ENCODE results near the gene NUBP2. TPM values are rescaled to one million over a fixed set of nuclear protein-coding genes. Genes with fewer than 3 reads are reported as not detected.

Gene NUBP2
- total and polyA plus RNA-seq, 4 donors, result 28.9 to 80.9 (median 54.1) TPM

DNA sequence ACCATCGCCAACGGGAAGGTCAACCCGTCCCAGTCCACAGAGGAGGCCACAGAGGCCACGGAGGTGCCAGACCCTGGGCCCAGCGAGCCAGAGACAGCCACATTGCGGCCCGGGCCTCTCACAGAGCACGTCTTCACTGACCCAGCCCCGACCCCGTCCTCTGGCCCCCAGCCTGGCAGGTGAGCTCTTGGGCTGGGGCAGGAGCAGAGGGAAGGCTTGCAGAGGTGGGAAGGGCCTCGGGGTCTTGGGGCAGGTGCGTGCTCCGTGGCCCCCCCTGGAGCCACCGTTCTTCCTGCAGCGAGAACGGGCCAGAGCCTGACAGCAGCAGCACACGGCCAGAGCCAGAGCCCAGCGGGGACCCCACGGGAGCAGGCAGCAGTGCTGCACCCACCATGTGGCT is 16.5 kb upstream of the NUBP2 start:
- no peak for DNase-seq (ENCODE audit: low spot score)
- peaks cover 7 to 52% (median 14%) of the 10 kb centered on the region in 4 donors for H3K36me3 ChIP-seq (ENCODE audit: control insufficient read depth in 4 of 4, insufficient read depth in 3 of 4, low read depth in 1 of 4, low read length in 3 of 4)

DNA sequence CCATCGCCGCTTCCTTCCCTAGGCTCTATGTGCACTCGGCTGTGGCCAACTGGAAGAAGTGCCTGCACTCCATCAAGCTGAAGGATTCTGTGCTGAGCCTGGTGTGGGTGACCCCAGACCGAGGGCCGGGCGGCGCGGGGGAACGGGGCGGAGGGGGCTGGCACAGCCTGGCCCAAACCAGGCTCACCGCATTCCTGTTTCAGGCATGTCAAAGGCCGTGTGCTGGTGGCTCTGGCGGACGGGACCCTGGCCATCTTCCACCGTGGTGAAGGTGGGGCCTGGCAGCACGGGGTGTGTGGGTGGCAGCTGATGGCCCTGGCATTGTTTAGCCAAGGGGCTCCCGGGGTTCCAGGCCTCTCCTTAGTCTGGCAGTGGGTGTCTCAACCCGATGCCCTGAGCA is 16.1 kb upstream of the NUBP2 start:
- 94% methylated on average over 18 of the region's 18 CpGs for WGBS
- Histone ChIP-seq H3K9me3 (ENCODE audit: control insufficient read depth in 4 of 4, low read length in 3 of 4) (no peaks in the 10 kb centered on the region), H3K9ac (ENCODE audit: low read depth in 1 of 2, low read length in 2 of 2) (no peak overlapping the region), H3K27me3 (ENCODE audit: control insufficient read depth in 4 of 4, insufficient read depth in 4 of 4, low read length in 3 of 4) (no peaks in the 10 kb centered on the region), H3K4me3 (ENCODE audit: low read depth in 1 of 3, low read length in 3 of 3) (no peak overlapping the region), H3K27ac (ENCODE audit: low read depth in 1 of 2, low read length in 2 of 2) (no peak overlapping the region), H3K36me3 (ENCODE audit: control insufficient read depth in 4 of 4, insufficient read depth in 3 of 4, low read depth in 1 of 4, low read length in 3 of 4) (peaks cover 7 to 52% (median 14%) of the 10 kb centered on the region in 4 donors), H3K4me1 (ENCODE audit: control insufficient read depth in 4 of 4, insufficient read depth in 4 of 4, low read length in 3 of 4) (peaks cover 0 to 15% (median 6%) of the 10 kb centered on the region in 4 donors)
- no peak for DNase-seq (ENCODE audit: low spot score)
- TF ChIP-seq HNF4G (IDR thresholded peaks at IDR 0.05) (no peak), SP1 (IDR thresholded peaks at IDR 0.05) (no peak), NR2F2 (IDR thresholded peaks at IDR 0.05) (no peak), RXRA (IDR thresholded peaks at IDR 0.05) (no peak), TAF1 (conservative IDR thresholded peaks at IDR 0.05) (no peak), GABPA (IDR thresholded peaks at IDR 0.05 in 1 of 2, conservative IDR thresholded peaks at IDR 0.05 in 1 of 2) (no peak), HNF4A (conservative IDR thresholded peaks at IDR 0.05) (no peak), FOXA2 (IDR thresholded peaks at IDR 0.05) (no peak), EGR1 (IDR thresholded peaks at IDR 0.05; ENCODE audit: low read depth in 2 of 2) (no peak)
- TF ChIP-seq, protein P1, sequence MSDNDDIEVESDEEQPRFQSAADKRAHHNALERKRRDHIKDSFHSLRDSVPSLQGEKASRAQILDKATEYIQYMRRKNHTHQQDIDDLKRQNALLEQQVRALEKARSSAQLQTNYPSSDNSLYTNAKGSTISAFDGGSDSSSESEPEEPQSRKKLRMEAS (IDR thresholded peaks at IDR 0.05), result no peak
- TF ChIP-seq, protein P2, sequence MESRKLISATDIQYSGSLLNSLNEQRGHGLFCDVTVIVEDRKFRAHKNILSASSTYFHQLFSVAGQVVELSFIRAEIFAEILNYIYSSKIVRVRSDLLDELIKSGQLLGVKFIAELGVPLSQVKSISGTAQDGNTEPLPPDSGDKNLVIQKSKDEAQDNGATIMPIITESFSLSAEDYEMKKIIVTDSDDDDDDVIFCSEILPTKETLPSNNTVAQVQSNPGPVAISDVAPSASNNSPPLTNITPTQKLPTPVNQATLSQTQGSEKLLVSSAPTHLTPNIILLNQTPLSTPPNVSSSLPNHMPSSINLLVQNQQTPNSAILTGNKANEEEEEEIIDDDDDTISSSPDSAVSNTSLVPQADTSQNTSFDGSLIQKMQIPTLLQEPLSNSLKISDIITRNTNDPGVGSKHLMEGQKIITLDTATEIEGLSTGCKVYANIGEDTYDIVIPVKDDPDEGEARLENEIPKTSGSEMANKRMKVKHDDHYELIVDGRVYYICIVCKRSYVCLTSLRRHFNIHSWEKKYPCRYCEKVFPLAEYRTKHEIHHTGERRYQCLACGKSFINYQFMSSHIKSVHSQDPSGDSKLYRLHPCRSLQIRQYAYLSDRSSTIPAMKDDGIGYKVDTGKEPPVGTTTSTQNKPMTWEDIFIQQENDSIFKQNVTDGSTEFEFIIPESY (IDR thresholded peaks at IDR 0.05), result no peak
- TF ChIP-seq, protein P3, sequence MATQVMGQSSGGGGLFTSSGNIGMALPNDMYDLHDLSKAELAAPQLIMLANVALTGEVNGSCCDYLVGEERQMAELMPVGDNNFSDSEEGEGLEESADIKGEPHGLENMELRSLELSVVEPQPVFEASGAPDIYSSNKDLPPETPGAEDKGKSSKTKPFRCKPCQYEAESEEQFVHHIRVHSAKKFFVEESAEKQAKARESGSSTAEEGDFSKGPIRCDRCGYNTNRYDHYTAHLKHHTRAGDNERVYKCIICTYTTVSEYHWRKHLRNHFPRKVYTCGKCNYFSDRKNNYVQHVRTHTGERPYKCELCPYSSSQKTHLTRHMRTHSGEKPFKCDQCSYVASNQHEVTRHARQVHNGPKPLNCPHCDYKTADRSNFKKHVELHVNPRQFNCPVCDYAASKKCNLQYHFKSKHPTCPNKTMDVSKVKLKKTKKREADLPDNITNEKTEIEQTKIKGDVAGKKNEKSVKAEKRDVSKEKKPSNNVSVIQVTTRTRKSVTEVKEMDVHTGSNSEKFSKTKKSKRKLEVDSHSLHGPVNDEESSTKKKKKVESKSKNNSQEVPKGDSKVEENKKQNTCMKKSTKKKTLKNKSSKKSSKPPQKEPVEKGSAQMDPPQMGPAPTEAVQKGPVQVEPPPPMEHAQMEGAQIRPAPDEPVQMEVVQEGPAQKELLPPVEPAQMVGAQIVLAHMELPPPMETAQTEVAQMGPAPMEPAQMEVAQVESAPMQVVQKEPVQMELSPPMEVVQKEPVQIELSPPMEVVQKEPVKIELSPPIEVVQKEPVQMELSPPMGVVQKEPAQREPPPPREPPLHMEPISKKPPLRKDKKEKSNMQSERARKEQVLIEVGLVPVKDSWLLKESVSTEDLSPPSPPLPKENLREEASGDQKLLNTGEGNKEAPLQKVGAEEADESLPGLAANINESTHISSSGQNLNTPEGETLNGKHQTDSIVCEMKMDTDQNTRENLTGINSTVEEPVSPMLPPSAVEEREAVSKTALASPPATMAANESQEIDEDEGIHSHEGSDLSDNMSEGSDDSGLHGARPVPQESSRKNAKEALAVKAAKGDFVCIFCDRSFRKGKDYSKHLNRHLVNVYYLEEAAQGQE (IDR thresholded peaks at IDR 0.05), result no peak
- TF ChIP-seq, protein P4, sequence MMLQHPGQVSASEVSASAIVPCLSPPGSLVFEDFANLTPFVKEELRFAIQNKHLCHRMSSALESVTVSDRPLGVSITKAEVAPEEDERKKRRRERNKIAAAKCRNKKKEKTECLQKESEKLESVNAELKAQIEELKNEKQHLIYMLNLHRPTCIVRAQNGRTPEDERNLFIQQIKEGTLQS (IDR thresholded peaks at IDR 0.05), result no peak

More for the DNA sequence above, 16.5 kb upstream of the NUBP2 start:
- Histone ChIP-seq H3K4me3 (ENCODE audit: low read depth in 1 of 3, low read length in 3 of 3) (no peak overlapping the region), H3K9me3 (ENCODE audit: control insufficient read depth in 4 of 4, low read length in 3 of 4) (no peaks in the 10 kb centered on the region), H3K9ac (ENCODE audit: low read depth in 1 of 2, low read length in 2 of 2) (no peak overlapping the region), H3K27ac (ENCODE audit: low read depth in 1 of 2, low read length in 2 of 2) (no peak overlapping the region), H3K27me3 (ENCODE audit: control insufficient read depth in 4 of 4, insufficient read depth in 4 of 4, low read length in 3 of 4) (no peaks in the 10 kb centered on the region), H3K4me1 (ENCODE audit: control insufficient read depth in 4 of 4, insufficient read depth in 4 of 4, low read length in 3 of 4) (peaks cover 0 to 14% (median 6%) of the 10 kb centered on the region in 4 donors)
- TF ChIP-seq JUND (IDR thresholded peaks at IDR 0.05) (no peak), FOXA1 (IDR thresholded peaks at IDR 0.05) (no peak), SP1 (IDR thresholded peaks at IDR 0.05) (no peak), TAF1 (conservative IDR thresholded peaks at IDR 0.05) (no peak), NR2F2 (IDR thresholded peaks at IDR 0.05) (no peak), YY1 (IDR thresholded peaks at IDR 0.05) (no peak), RXRA (IDR thresholded peaks at IDR 0.05) (no peak), HNF4A (conservative IDR thresholded peaks at IDR 0.05) (no peak), FOXA2 (IDR thresholded peaks at IDR 0.05) (no peak), RAD21 (IDR thresholded peaks at IDR 0.05) (no peak), HNF4G (IDR thresholded peaks at IDR 0.05) (no peak)
- TF ChIP-seq, protein P4 (IDR thresholded peaks at IDR 0.05), result no peak
- TF ChIP-seq, protein P2 (IDR thresholded peaks at IDR 0.05), result no peak
- TF ChIP-seq, protein P1 (IDR thresholded peaks at IDR 0.05), result no peak
- TF ChIP-seq, protein P5, sequence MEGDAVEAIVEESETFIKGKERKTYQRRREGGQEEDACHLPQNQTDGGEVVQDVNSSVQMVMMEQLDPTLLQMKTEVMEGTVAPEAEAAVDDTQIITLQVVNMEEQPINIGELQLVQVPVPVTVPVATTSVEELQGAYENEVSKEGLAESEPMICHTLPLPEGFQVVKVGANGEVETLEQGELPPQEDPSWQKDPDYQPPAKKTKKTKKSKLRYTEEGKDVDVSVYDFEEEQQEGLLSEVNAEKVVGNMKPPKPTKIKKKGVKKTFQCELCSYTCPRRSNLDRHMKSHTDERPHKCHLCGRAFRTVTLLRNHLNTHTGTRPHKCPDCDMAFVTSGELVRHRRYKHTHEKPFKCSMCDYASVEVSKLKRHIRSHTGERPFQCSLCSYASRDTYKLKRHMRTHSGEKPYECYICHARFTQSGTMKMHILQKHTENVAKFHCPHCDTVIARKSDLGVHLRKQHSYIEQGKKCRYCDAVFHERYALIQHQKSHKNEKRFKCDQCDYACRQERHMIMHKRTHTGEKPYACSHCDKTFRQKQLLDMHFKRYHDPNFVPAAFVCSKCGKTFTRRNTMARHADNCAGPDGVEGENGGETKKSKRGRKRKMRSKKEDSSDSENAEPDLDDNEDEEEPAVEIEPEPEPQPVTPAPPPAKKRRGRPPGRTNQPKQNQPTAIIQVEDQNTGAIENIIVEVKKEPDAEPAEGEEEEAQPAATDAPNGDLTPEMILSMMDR (IDR thresholded peaks at IDR 0.05; ENCODE audit: low read depth, low read length, missing input control), result no peak
- WGBS, result 96% methylated on average over 19 of the region's 19 CpGs

Data from liver (tissue), 9 donors.